Endothelial cell of umbilical vein (primary cell): Measurements from ENCODE around the gene CPB2.

Source experiments
- EZH2 ChIP-seq: IDR thresholded peaks from 2 replicates; pipeline ENCODE4 v1.6.1; 2012; ENCODE audit warnings: borderline replicate concordance, low read depth, mild to moderate bottlenecking, moderate library complexity, low read length, inconsistent platforms; ENCODE audit not compliant: severe bottlenecking
- POLR2A ChIP-seq: IDR thresholded peaks from 2 replicates; pipeline ENCODE4 v1.6.1; 2012; ENCODE audit warnings: low read depth, mild to moderate bottlenecking, control low read depth, low read length
- POLR2AphosphoS5 ChIP-seq: IDR thresholded peaks from 2 replicates; pipeline ENCODE4 v1.6.1; 2012; ENCODE audit warnings: low read depth, mild to moderate bottlenecking, control low read depth, low read length, moderate library complexity; ENCODE audit not compliant: insufficient read depth
- TF ChIP-seq, protein P1 (sequence below), 2 donors: IDR thresholded peaks; 1 replicate in 1 of 2; 2 replicates in 1 of 2; pipeline ENCODE4 v1.5.1; 2011; ENCODE audit warnings: low read length in 2 of 2, mild to moderate bottlenecking in 2 of 2, moderate library complexity in 2 of 2, control low read depth in 1 of 2, inconsistent platforms in 1 of 2, low read depth in 1 of 2; ENCODE audit not compliant: insufficient read depth in 1 of 2; ENCODE audit errors: extremely low read depth in 1 of 2

DNA sequence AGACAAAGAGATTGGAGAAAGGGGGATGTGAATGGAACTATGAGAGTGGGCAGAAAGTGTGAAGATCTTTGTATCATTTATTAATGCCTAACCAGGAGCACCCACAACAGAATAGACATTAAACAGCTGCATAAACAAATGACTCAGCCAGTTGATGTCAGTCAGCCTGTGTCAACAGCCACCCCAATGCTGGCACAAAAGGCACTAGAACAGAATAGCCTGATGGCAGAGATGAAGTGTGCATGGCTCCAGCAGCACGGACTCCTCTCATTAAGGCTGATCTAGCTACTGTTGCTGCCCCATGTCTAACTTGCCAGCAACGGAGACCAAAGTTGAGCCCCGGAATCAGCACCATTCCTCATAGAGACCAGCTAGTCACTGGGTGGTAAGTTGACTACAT, 7.8 kb downstream of the CPB2 start:
- TF ChIP-seq EZH2, result no peak
- TF ChIP-seq, protein P1, sequence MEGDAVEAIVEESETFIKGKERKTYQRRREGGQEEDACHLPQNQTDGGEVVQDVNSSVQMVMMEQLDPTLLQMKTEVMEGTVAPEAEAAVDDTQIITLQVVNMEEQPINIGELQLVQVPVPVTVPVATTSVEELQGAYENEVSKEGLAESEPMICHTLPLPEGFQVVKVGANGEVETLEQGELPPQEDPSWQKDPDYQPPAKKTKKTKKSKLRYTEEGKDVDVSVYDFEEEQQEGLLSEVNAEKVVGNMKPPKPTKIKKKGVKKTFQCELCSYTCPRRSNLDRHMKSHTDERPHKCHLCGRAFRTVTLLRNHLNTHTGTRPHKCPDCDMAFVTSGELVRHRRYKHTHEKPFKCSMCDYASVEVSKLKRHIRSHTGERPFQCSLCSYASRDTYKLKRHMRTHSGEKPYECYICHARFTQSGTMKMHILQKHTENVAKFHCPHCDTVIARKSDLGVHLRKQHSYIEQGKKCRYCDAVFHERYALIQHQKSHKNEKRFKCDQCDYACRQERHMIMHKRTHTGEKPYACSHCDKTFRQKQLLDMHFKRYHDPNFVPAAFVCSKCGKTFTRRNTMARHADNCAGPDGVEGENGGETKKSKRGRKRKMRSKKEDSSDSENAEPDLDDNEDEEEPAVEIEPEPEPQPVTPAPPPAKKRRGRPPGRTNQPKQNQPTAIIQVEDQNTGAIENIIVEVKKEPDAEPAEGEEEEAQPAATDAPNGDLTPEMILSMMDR (IDR thresholded peaks at IDR 0.05; ENCODE audit: extremely low read depth in 1 of 2, insufficient read depth in 1 of 2, low read depth in 1 of 2, low read length in 2 of 2), result no peak
- no peak for TF ChIP-seq POLR2A
- TF ChIP-seq POLR2AphosphoS5, result no peak
